Natural killer cell (primary cell): ENCODE results near the gene THSD1. TPM values are rescaled to one million over a fixed set of nuclear protein-coding genes. Genes with fewer than 3 reads are reported as not detected.
A peak's percentile ranks its signal among the peaks of the same experiment; 100 is the strongest.

Source experiments
- ATAC-seq, 3 donors: fragments of 150-1000 bp in 2 of 3; fragments of 200-7000 bp in 1 of 3; cut with Tn5 transposase; 1 replicate in 1 of 3; 2 replicates in 2 of 3; pipeline ENCODE4 v1.10.0; 2021; ENCODE audit warnings: mild to moderate bottlenecking in 2 of 3, moderate library complexity in 2 of 3
- DNase-seq, 2 donors: peaks; one replicate each; pipeline versions ENCODE4 v3.0.0 to v3.0.0-alpha.2; 2013 to 2021; ENCODE audit warnings: mixed read lengths in 1 of 2
- H3K27ac ChIP-seq: one replicate; pipeline ENCODE4 v1.5.1; 2013; ENCODE audit warnings: mild to moderate bottlenecking, low read length
- H3K27me3 ChIP-seq: one replicate; pipeline ENCODE4 v1.6.1; 2013; ENCODE audit warnings: low read length; ENCODE audit not compliant: control insufficient read depth, insufficient read depth
- H3K36me3 ChIP-seq: one replicate; pipeline ENCODE4 v1.6.1; 2013; ENCODE audit warnings: low read length; ENCODE audit not compliant: control insufficient read depth, insufficient read depth
- H3K4me1 ChIP-seq: one replicate; pipeline ENCODE4 v1.6.1; 2013; ENCODE audit warnings: low read length; ENCODE audit not compliant: control insufficient read depth, insufficient read depth
- H3K4me3 ChIP-seq: one replicate; pipeline ENCODE4 v1.5.1; 2013; ENCODE audit warnings: low read length
- H3K9me3 ChIP-seq: one replicate; pipeline ENCODE4 v1.6.1; 2013; ENCODE audit warnings: low read length; ENCODE audit not compliant: control insufficient read depth, insufficient read depth
- H3K27ac Mint-ChIP-seq, 2 donors: one replicate each; pipeline ENCODE4 v1.8.0; 2022; ENCODE audit warnings: mild to moderate bottlenecking in 2 of 2, mixed read lengths in 2 of 2, moderate library complexity in 1 of 2
- H3K27me3 Mint-ChIP-seq, 2 donors: one replicate each; pipeline ENCODE4 v1.8.0; 2022; ENCODE audit warnings: low read depth in 2 of 2, mixed read lengths in 2 of 2
- H3K36me3 Mint-ChIP-seq: one replicate; pipeline ENCODE4 v1.8.0; 2022; ENCODE audit warnings: mixed read lengths
- H3K4me1 Mint-ChIP-seq, 2 donors: one replicate each; pipeline ENCODE4 v1.8.0; 2022; ENCODE audit warnings: mixed read lengths in 2 of 2
- H3K4me3 Mint-ChIP-seq: one replicate; pipeline ENCODE4 v1.8.0; 2022; ENCODE audit warnings: mild to moderate bottlenecking, moderate library complexity, mixed read lengths
- H3K9me3 Mint-ChIP-seq, 2 donors: one replicate each; pipeline ENCODE4 v1.8.0; 2022; ENCODE audit warnings: mixed read lengths in 2 of 2
- CTCF ChIP-seq: fragments of 200-600 bp; IDR thresholded peaks from one replicate; pipeline ENCODE4 v1.8.0; 2022; ENCODE audit warnings: antibody characterized with exemption
- WGBS: methylation state at CpG from one replicate; pipeline ENCODE4 v1.1.7; 2013; ENCODE audit warnings: missing lambda C conversion rate; ENCODE audit not compliant: insufficient coverage; 5-methylcytosine and 5-hydroxymethylcytosine counted together
- intact Hi-C: fragments of 100-400 bp; cut with micrococcal nuclease; formaldehyde crosslinking; loops from one replicate; pipeline ENCODE4 v1.14.2; 2022
- total RNA-seq, 4 donors: library from RNA; stranded (reverse); fragments of 120-200 nt in 1 of 4; gene quantifications; one replicate each; pipeline versions ENCODE4 v1.2.3 to v1.2.4, GENCODE V29; 2013 to 2022

The THSD1 gene
- total RNA-seq, 3 donors from 2014 or later (not counting 1 experiment from before 2014, with no cell fraction given), result 0.61 to 1.2 (median 0.84) TPM

GRCh38 chr13:52450793-52451116, 44.8 kb upstream of the THSD1 start:
- Mint-ChIP-seq H3K4me1 (peaks cover 39 to 45% of the 10 kb centered on the region in 2 donors), H3K9me3 (no peaks in the 10 kb centered on the region), H3K27me3 (peaks cover 0 to 2% of the 10 kb centered on the region in 2 donors), H3K4me3 (peak overlapping the region; percentile 86), H3K27ac (peak overlapping the region; percentile 87 to 93), H3K36me3 (no peaks in the 10 kb centered on the region)
- intact Hi-C loops, result loop anchor here (1.0 to 5.0 kb wide), 2 partner anchors 202 to 449 kb away; partner anchors contain the start of gene SUGT1
- 13% methylated on average over 8 of the region's 8 CpGs for WGBS
- Histone ChIP-seq H3K36me3 (no peaks in the 10 kb centered on the region), H3K9me3 (no peaks in the 10 kb centered on the region), H3K4me3 (no peak overlapping the region), H3K27ac (no peak overlapping the region), H3K27me3 (no peaks in the 10 kb centered on the region), H3K4me1 (peaks cover 22% of the 10 kb centered on the region)
- DNase-seq (no peak), ATAC-seq (no peak)
- peak; percentile 67 for TF ChIP-seq CTCF

- peak within 1 kb of the TSS; percentile 63 for H3K4me3 ChIP-seq
- H3K27me3 Mint-ChIP-seq, result peaks cover 0 to 2% of the 10 kb centered on the region in 2 donors
- H3K4me1 Mint-ChIP-seq, result peaks cover 39 to 42% of the 10 kb centered on the region in 2 donors
These were observed 44.2 kb upstream of the THSD1 start, which contains the start of gene VPS36 for GRCh38 chr13:52450012-52450792. VPS36 (minus strand) TSS chr13:52450634; CDS start chr13:52450594, 40 bp downstream.

GRCh38 chr13:52449331-52450011, 43.5 kb upstream of the THSD1 start:
- peaks cover 19% of the 10 kb centered on the region for H3K4me1 ChIP-seq
- Mint-ChIP-seq H3K36me3 (no peaks in the 10 kb centered on the region), H3K27me3 (peaks cover 0 to 2% of the 10 kb centered on the region in 2 donors), H3K4me1 (peaks cover 33 to 35% of the 10 kb centered on the region in 2 donors), H3K9me3 (no peaks in the 10 kb centered on the region), H3K4me3 (peak overlapping the region; percentile 97), H3K27ac (peak overlapping the region; percentile 87 to 93)
- H3K9me3 ChIP-seq, result no peaks in the 10 kb centered on the region
- H3K27me3 ChIP-seq, result no peaks in the 10 kb centered on the region
- no peak for TF ChIP-seq CTCF
- H3K4me3 ChIP-seq, result peak overlapping the region; percentile 63
- peaks cover 4% of the 10 kb centered on the region for H3K36me3 ChIP-seq
- peak overlapping the region; percentile 74 for H3K27ac ChIP-seq
- ATAC-seq, result no peak
- intact Hi-C loops, result loop anchor here (1.0 to 5.0 kb wide), 2 partner anchors 203 to 448 kb away; partner anchors contain the start of gene SUGT1
- peak in 1 of 2 donors; percentile 19 for DNase-seq
- 2% methylated on average over 9 of the region's 10 CpGs for WGBS

More at GRCh38 chr13:52450012-52450792, 44.2 kb upstream of the THSD1 start, which contains the start of gene VPS36:
- H3K27ac ChIP-seq, result peak within 1 kb of the TSS; percentile 74
- peak; percentile 97 to 99 for DNase-seq
- WGBS, result under 1% methylated on average over 105 of the region's 105 CpGs
- no peaks in the 10 kb centered on the region for H3K36me3 ChIP-seq
- peak; percentile 72 to 92 (median 75) for ATAC-seq
- intact Hi-C loops, result loop anchor here (1.0 to 5.0 kb wide), 2 partner anchors 202 to 449 kb away; partner anchors contain the start of gene SUGT1
- Mint-ChIP-seq H3K9me3 (no peaks in the 10 kb centered on the region), H3K4me3 (peak within 1 kb of the TSS; percentile 97), H3K27ac (peak within 1 kb of the TSS; percentile 87 to 93), H3K36me3 (no peaks in the 10 kb centered on the region)
- H3K4me1 ChIP-seq, result peaks cover 20% of the 10 kb centered on the region
- H3K9me3 ChIP-seq, result no peaks in the 10 kb centered on the region
- no peaks in the 10 kb centered on the region for H3K27me3 ChIP-seq
- TF ChIP-seq CTCF, result peak; percentile 99
